K562 (cell line): ENCODE measurements around the gene N4BP2. TPM values are rescaled to one million over a fixed set of nuclear protein-coding genes. Genes with fewer than 3 reads are reported as not detected.
A peak's percentile ranks its signal among the peaks of the same experiment; 100 is the strongest.

Source experiments
- CHD2 ChIP-seq: IDR thresholded peaks from 2 replicates; pipeline ENCODE4 v1.6.1; 2011; ENCODE audit warnings: low read depth, low read length
- EWSR1 ChIP-seq: fragments of 450-650 bp; IDR thresholded peaks from 2 replicates; pipeline ENCODE4 v1.6.1; 2018; ENCODE audit warnings: borderline replicate concordance, mild to moderate bottlenecking, low read depth, moderate library complexity; ENCODE audit not compliant: partially characterized antibody
- KDM4B ChIP-seq, 2 experiments: fragments of 450-650 bp in 1 of 2; sonication (generic) in 1 of 2; IDR thresholded peaks; 2 replicates each; pipeline ENCODE4 v1.6.1; 2016 to 2017; ENCODE audit warnings: borderline replicate concordance in 2 of 2, antibody characterized with exemption in 1 of 2, low read depth in 1 of 2, mild to moderate bottlenecking in 1 of 2
- KHSRP ChIP-seq: fragments of 450-650 bp; IDR thresholded peaks from 2 replicates; pipeline ENCODE4 v1.6.1; 2017
- L3MBTL2 ChIP-seq: fragments of 450-650 bp; IDR thresholded peaks from 2 replicates; pipeline ENCODE4 v1.6.1; 2016; ENCODE audit warnings: mild to moderate bottlenecking, moderate library complexity
- MEF2A ChIP-seq: IDR thresholded peaks from 2 replicates; pipeline ENCODE4 v1.6.1; 2011; ENCODE audit warnings: low read depth, mild to moderate bottlenecking, low read length, moderate library complexity; ENCODE audit not compliant: control insufficient read depth
- TCF7L2 ChIP-seq: fragments of 150-350 bp; IDR thresholded peaks from 2 replicates; pipeline ENCODE4 v1.6.1; 2016; ENCODE audit warnings: low read depth, mild to moderate bottlenecking, low read length, moderate library complexity
- U2AF2 ChIP-seq: fragments of 200-400 bp; formaldehyde crosslinking; optimal IDR thresholded peaks from 2 replicates; pipeline ENCODE3; 2017; ENCODE audit warnings: low read depth, mild to moderate bottlenecking, low read length
- ZC3H8 ChIP-seq: fragments of 450-650 bp; IDR thresholded peaks from 2 replicates; pipeline ENCODE4 v1.6.1; 2017
- ZNF121 ChIP-seq: sonication (generic); formaldehyde crosslinking; conservative IDR thresholded peaks from 2 replicates; pipeline ENCODE4 v1.8.0; 2022; ENCODE audit warnings: missing genetic modification reagents
- ZNF140 ChIP-seq: fragments of 250-450 bp; sonication (Bioruptor Pico); IDR thresholded peaks from 2 replicates; pipeline ENCODE4 v1.8.0; 2021; ENCODE audit warnings: moderate library complexity, mild to moderate bottlenecking, inconsistent platforms
- ZSCAN29 ChIP-seq: fragments of 450-650 bp; IDR thresholded peaks from 2 replicates; pipeline ENCODE4 v1.6.1; 2017
- ZSCAN32 ChIP-seq: fragments of 450-650 bp; formaldehyde crosslinking; IDR thresholded peaks from 2 replicates; pipeline ENCODE4 v1.4.0; 2020; ENCODE audit warnings: mild to moderate bottlenecking, moderate library complexity
- polyA plus RNA-seq, 8 experiments: library from polyadenylated mRNA; depleted of rRNA in 4 of 8; stranded (reverse) in 5 of 8; unstranded in 3 of 8; fragments of >200 nt; fragmentation: Nextera tagmentation in 2 of 8; fragmentation: Illumina TruSeq in 1 of 8; extraction: Ambion mirVana in 2 of 8; extraction: Trizol in 1 of 8; gene quantifications; 2 replicates each; pipeline versions ENCODE4 v1.2.1 to v1.2.3, GENCODE V29; 2011 to 2014; ENCODE audit warnings: inconsistent platforms in 1 of 8, missing spikeins in 1 of 8
- total RNA-seq, 7 experiments: library from RNA; depleted of rRNA in 6 of 7; stranded (reverse); fragments of >200 nt in 6 of 7; fragmentation: Illumina TruSeq in 2 of 7; extraction: Trizol in 2 of 7; gene quantifications; 2 replicates each; pipeline versions ENCODE4 v1.2.1 to v1.2.3, GENCODE V29; 2011 to 2021; ENCODE audit warnings: low replicate concordance in 1 of 7
- TF ChIP-seq, protein P1 (sequence below): fragments of 450-650 bp; IDR thresholded peaks from 2 replicates; pipeline ENCODE4 v1.6.1; 2016
- TF ChIP-seq, protein P2 (sequence below): fragments of 250-450 bp; sonication (Bioruptor Pico); IDR thresholded peaks from 2 replicates; pipeline ENCODE4 v1.5.0; 2022; ENCODE audit warnings: mild to moderate bottlenecking
- TF ChIP-seq, protein P3 (sequence below): fragments of 250-450 bp; sonication (Bioruptor Pico); IDR thresholded peaks from 2 replicates; pipeline ENCODE4 v1.8.0; 2021; ENCODE audit warnings: borderline replicate concordance, mild to moderate bottlenecking, moderate library complexity; ENCODE audit not compliant: poor library complexity, severe bottlenecking
- TF ChIP-seq, protein P4 (sequence below): fragments of 450-650 bp; formaldehyde crosslinking; IDR thresholded peaks from 2 replicates; pipeline ENCODE4 v1.4.0; 2022; ENCODE audit warnings: missing genetic modification characterization
- TF ChIP-seq, protein P5 (sequence below): sonication (generic); formaldehyde crosslinking; IDR thresholded peaks from 2 replicates; pipeline ENCODE4 v1.4.0; 2020; ENCODE audit warnings: mild to moderate bottlenecking, missing genetic modification reagents
- TF ChIP-seq, protein P6 (sequence below), 2 experiments: fragments of 450-650 bp; IDR thresholded peaks; 2 replicates each; pipeline ENCODE4 v1.6.1; 2016

N4BP2 gene
- total and polyA plus RNA-seq, 9 of the 15 experiments (the other 6 are each of a cell fraction or from before 2014, with no cell fraction given), result 2.7 to 12.6 (median 7.6) TPM

DNA sequence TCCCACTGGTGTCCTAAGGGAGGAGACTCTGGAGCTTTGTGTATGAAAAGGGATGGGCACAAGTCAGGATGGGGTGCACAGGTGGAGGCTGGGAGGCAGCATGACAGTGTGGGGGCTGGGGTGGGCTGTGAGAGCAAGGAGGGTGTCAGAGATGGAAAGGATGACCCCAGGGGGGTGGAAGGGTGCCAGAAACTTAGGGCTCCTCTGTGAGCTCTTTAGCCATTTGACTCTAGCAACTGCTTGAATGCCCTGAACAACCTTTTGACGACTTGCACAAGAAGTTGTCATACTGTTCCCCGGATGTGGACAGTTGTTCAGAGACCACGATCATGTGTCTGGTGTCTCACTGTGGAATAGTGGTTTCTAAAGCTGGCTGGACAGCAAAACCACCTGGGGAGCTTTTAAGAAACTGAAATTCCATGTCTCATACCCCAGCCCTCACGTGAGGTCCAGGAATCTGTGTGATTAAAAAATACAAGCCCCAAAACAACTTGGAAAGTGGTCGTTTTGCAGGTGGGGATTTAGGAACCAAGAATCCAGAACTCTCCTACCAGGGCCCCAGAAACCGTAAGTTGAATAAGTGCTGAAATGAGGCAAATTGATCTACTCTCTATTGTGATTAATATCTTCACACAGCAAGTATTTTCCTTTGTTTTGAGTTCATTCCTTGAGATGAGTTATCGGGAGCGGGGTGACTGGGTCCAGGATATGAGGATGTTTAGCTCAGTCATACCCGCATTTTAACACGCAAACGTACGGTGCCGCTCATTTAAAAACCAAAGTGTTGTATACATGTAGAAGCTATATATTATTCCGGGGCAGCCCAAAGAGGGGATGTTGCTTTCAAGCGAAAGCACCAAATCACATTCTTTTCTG lies 143.6 kb downstream of the N4BP2 start (continued):
- TF ChIP-seq, protein P1, sequence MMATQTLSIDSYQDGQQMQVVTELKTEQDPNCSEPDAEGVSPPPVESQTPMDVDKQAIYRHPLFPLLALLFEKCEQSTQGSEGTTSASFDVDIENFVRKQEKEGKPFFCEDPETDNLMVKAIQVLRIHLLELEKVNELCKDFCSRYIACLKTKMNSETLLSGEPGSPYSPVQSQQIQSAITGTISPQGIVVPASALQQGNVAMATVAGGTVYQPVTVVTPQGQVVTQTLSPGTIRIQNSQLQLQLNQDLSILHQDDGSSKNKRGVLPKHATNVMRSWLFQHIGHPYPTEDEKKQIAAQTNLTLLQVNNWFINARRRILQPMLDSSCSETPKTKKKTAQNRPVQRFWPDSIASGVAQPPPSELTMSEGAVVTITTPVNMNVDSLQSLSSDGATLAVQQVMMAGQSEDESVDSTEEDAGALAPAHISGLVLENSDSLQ, result no peak
- no peak for TF ChIP-seq KDM4B (IDR thresholded peaks at IDR 0.05; ENCODE audit: borderline replicate concordance in 2 of 2, low read depth in 1 of 2)
- TF ChIP-seq, protein P2, sequence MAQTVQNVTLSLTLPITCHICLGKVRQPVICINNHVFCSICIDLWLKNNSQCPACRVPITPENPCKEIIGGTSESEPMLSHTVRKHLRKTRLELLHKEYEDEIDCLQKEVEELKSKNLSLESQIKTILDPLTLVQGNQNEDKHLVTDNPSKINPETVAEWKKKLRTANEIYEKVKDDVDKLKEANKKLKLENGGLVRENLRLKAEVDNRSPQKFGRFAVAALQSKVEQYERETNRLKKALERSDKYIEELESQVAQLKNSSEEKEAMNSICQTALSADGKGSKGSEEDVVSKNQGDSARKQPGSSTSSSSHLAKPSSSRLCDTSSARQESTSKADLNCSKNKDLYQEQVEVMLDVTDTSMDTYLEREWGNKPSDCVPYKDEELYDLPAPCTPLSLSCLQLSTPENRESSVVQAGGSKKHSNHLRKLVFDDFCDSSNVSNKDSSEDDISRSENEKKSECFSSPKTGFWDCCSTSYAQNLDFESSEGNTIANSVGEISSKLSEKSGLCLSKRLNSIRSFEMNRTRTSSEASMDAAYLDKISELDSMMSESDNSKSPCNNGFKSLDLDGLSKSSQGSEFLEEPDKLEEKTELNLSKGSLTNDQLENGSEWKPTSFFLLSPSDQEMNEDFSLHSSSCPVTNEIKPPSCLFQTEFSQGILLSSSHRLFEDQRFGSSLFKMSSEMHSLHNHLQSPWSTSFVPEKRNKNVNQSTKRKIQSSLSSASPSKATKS (CRISPR knock-in tag), result no peak
- no peak for TF ChIP-seq ZSCAN29
- no peak for TF ChIP-seq ZNF140 (CRISPR knock-in tag)
- no peak for TF ChIP-seq MEF2A
- TF ChIP-seq L3MBTL2, result peak; percentile 17
- TF ChIP-seq ZSCAN32, result no peak
- TF ChIP-seq CHD2, result no peak
- TF ChIP-seq, protein P3, sequence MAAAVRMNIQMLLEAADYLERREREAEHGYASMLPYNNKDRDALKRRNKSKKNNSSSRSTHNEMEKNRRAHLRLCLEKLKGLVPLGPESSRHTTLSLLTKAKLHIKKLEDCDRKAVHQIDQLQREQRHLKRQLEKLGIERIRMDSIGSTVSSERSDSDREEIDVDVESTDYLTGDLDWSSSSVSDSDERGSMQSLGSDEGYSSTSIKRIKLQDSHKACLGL (CRISPR knock-in tag), result no peak
- TF ChIP-seq KHSRP, result no peak
- TF ChIP-seq ZNF121, result no peak
- TF ChIP-seq, protein P4, sequence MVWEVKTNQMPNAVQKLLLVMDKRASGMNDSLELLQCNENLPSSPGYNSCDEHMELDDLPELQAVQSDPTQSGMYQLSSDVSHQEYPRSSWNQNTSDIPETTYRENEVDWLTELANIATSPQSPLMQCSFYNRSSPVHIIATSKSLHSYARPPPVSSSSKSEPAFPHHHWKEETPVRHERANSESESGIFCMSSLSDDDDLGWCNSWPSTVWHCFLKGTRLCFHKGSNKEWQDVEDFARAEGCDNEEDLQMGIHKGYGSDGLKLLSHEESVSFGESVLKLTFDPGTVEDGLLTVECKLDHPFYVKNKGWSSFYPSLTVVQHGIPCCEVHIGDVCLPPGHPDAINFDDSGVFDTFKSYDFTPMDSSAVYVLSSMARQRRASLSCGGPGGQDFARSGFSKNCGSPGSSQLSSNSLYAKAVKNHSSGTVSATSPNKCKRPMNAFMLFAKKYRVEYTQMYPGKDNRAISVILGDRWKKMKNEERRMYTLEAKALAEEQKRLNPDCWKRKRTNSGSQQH (CRISPR knock-in tag), result peak; percentile 48; the same call in 1 of the 2 replicates
- no peak for TF ChIP-seq TCF7L2
- no peak for TF ChIP-seq U2AF2
- TF ChIP-seq, protein P5, sequence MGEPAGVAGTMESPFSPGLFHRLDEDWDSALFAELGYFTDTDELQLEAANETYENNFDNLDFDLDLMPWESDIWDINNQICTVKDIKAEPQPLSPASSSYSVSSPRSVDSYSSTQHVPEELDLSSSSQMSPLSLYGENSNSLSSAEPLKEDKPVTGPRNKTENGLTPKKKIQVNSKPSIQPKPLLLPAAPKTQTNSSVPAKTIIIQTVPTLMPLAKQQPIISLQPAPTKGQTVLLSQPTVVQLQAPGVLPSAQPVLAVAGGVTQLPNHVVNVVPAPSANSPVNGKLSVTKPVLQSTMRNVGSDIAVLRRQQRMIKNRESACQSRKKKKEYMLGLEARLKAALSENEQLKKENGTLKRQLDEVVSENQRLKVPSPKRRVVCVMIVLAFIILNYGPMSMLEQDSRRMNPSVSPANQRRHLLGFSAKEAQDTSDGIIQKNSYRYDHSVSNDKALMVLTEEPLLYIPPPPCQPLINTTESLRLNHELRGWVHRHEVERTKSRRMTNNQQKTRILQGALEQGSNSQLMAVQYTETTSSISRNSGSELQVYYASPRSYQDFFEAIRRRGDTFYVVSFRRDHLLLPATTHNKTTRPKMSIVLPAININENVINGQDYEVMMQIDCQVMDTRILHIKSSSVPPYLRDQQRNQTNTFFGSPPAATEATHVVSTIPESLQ (CRISPR knock-in tag), result no peak
- no peak for TF ChIP-seq EWSR1
- TF ChIP-seq ZC3H8, result no peak
- TF ChIP-seq, protein P6, sequence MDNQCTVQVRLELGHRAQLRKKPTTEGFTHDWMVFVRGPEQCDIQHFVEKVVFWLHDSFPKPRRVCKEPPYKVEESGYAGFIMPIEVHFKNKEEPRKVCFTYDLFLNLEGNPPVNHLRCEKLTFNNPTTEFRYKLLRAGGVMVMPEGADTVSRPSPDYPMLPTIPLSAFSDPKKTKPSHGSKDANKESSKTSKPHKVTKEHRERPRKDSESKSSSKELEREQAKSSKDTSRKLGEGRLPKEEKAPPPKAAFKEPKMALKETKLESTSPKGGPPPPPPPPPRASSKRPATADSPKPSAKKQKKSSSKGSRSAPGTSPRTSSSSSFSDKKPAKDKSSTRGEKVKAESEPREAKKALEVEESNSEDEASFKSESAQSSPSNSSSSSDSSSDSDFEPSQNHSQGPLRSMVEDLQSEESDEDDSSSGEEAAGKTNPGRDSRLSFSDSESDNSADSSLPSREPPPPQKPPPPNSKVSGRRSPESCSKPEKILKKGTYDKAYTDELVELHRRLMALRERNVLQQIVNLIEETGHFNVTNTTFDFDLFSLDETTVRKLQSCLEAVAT (IDR thresholded peaks at IDR 0.05), result peak; percentile 53 to 81
